CD14-positive monocyte (primary cell): ENCODE data around the gene MIGA2. TPM values are rescaled to one million over a fixed set of nuclear protein-coding genes. Genes with fewer than 3 reads are reported as not detected.

Experiments
- DNase-seq, 3 donors: peaks; one replicate each; pipeline ENCODE4 v3.0.0-alpha.2; 2011 to 2022
- H2AFZ ChIP-seq: 2 replicates; pipeline ENCODE4 v1.6.0; 2012; ENCODE audit warnings: mild to moderate bottlenecking, low read depth, low read length, inconsistent platforms; ENCODE audit not compliant: insufficient read depth, poor library complexity, severe bottlenecking
- H3K27ac ChIP-seq, 2 donors: 1 replicate in 1 of 2; 2 replicates in 1 of 2; pipeline ENCODE4 v1.5.1; 2012 to 2013; ENCODE audit warnings: low read length in 2 of 2, control low read depth in 1 of 2, inconsistent platforms in 1 of 2, low read depth in 1 of 2, mild to moderate bottlenecking in 1 of 2
- H3K27me3 ChIP-seq, 2 donors: one replicate each; pipeline versions ENCODE4 v1.6.0 to v1.6.1; 2011 to 2013; ENCODE audit warnings: low read length in 2 of 2; ENCODE audit not compliant: control insufficient read depth in 2 of 2, insufficient read depth in 2 of 2
- H3K36me3 ChIP-seq, 2 donors: replicated peaks in 1 of 2; 1 replicate in 1 of 2; 2 replicates in 1 of 2; pipeline versions ENCODE4 v1.5.1 to v1.6.1; 2012 to 2013; ENCODE audit warnings: low read length in 2 of 2, control low read depth in 1 of 2, inconsistent platforms in 1 of 2, mild to moderate bottlenecking in 1 of 2; ENCODE audit not compliant: insufficient read depth in 2 of 2, control insufficient read depth in 1 of 2
- H3K4me1 ChIP-seq, 2 donors: 1 replicate in 1 of 2; 2 replicates in 1 of 2; pipeline versions ENCODE4 v1.5.1 to v1.6.1; 2012 to 2013; ENCODE audit warnings: low read length in 2 of 2, control low read depth in 1 of 2, inconsistent platforms in 1 of 2, mild to moderate bottlenecking in 1 of 2, moderate library complexity in 1 of 2; ENCODE audit not compliant: insufficient read depth in 2 of 2, control insufficient read depth in 1 of 2
- H3K4me2 ChIP-seq: replicated peaks from 2 replicates; pipeline ENCODE3; 2012; ENCODE audit warnings: low read length, moderate library complexity, mild to moderate bottlenecking; ENCODE audit not compliant: poor library complexity, severe bottlenecking; ENCODE audit errors: extremely low read depth
- H3K4me3 ChIP-seq, 3 experiments: fragments of 200-600 bp in 1 of 3; sonication (generic) in 1 of 3; replicated peaks in 1 of 3; 1 replicate in 2 of 3; 2 replicates in 1 of 3; pipeline ENCODE4 v1.5.1; 2011 to 2013; ENCODE audit warnings: low read length in 3 of 3, mild to moderate bottlenecking in 3 of 3, control low read depth in 2 of 3, low read depth in 2 of 3, inconsistent platforms in 1 of 3, moderate library complexity in 1 of 3
- H3K79me2 ChIP-seq: 2 replicates; pipeline ENCODE4 v1.6.0; 2012; ENCODE audit warnings: mild to moderate bottlenecking, control low read depth, inconsistent platforms, low read length, moderate library complexity; ENCODE audit not compliant: insufficient read depth
- H3K9ac ChIP-seq: 2 replicates; pipeline ENCODE4 v1.6.0; 2017; ENCODE audit warnings: low read length, mild to moderate bottlenecking; ENCODE audit not compliant: insufficient read depth, poor library complexity, severe bottlenecking
- H3K9me3 ChIP-seq, 2 donors: replicated peaks in 1 of 2; 1 replicate in 1 of 2; 2 replicates in 1 of 2; pipeline versions ENCODE4 v1.5.1 to v1.6.1; 2012 to 2013; ENCODE audit warnings: low read length in 2 of 2, control low read depth in 1 of 2; ENCODE audit not compliant: control insufficient read depth in 1 of 2, insufficient read depth in 1 of 2
- H4K20me1 ChIP-seq: 2 replicates; pipeline ENCODE4 v1.6.0; 2012; ENCODE audit warnings: mild to moderate bottlenecking, low read length, control low read depth, moderate library complexity; ENCODE audit not compliant: insufficient read depth
- H3K27ac Mint-ChIP-seq, 7 donors: one replicate each; pipeline ENCODE4 v1.8.0; 2020; ENCODE audit warnings: mild to moderate bottlenecking in 7 of 7, mixed read lengths in 7 of 7, moderate library complexity in 6 of 7, inconsistent platforms in 2 of 7
- H3K27me3 Mint-ChIP-seq, 3 donors: one replicate each; pipeline ENCODE4 v1.8.0; 2021 to 2022; ENCODE audit warnings: low read depth in 3 of 3, mild to moderate bottlenecking in 3 of 3, mixed read lengths in 3 of 3, moderate library complexity in 3 of 3, inconsistent platforms in 1 of 3
- H3K36me3 Mint-ChIP-seq, 2 donors: one replicate each; pipeline ENCODE4 v1.8.0; 2020; ENCODE audit warnings: mixed read lengths in 2 of 2, inconsistent platforms in 1 of 2, mild to moderate bottlenecking in 1 of 2
- H3K4me1 Mint-ChIP-seq: one replicate; pipeline ENCODE4 v1.8.0; 2020; ENCODE audit warnings: mild to moderate bottlenecking, mixed read lengths
- H3K4me3 Mint-ChIP-seq, 2 donors: one replicate each; pipeline ENCODE4 v1.8.0; 2020; ENCODE audit warnings: mild to moderate bottlenecking in 2 of 2, mixed read lengths in 2 of 2, moderate library complexity in 1 of 2
- H3K9me3 Mint-ChIP-seq, 7 donors: one replicate each; pipeline ENCODE4 v1.8.0; 2020 to 2022; ENCODE audit warnings: mixed read lengths in 7 of 7, mild to moderate bottlenecking in 6 of 7, moderate library complexity in 6 of 7, inconsistent platforms in 2 of 7
- CTCF ChIP-seq: fragments of 200-600 bp; IDR thresholded peaks from one replicate; pipeline ENCODE4 v1.8.0; 2022; ENCODE audit warnings: antibody characterized with exemption, mild to moderate bottlenecking
- WGBS: methylation state at CpG from one replicate; pipeline ENCODE4 v1.1.5; 2013; ENCODE audit warnings: missing lambda C conversion rate; ENCODE audit not compliant: insufficient coverage; 5-methylcytosine and 5-hydroxymethylcytosine counted together
- intact Hi-C, 2 donors: fragments of 100-400 bp; cut with micrococcal nuclease; formaldehyde crosslinking; loops; one replicate each; pipeline versions ENCODE4 v1.15.0 to v1.15.1; 2023
- polyA plus RNA-seq, 3 donors: library from polyadenylated mRNA; depleted of rRNA in 1 of 3; unstranded in 2 of 3; stranded (reverse) in 1 of 3; fragments of 300-500 nt in 2 of 3; fragments of >200 nt in 1 of 3; fragmentation: Illumina TruSeq in 2 of 3; gene quantifications; 1 replicate in 2 of 3; 2 replicates in 1 of 3; pipeline ENCODE4 v1.2.3, GENCODE V29; 2012 to 2021

Gene MIGA2
- polyA plus RNA-seq, 3 donors: 1.9 to 45.4 (median 5.9) TPM

DNA sequence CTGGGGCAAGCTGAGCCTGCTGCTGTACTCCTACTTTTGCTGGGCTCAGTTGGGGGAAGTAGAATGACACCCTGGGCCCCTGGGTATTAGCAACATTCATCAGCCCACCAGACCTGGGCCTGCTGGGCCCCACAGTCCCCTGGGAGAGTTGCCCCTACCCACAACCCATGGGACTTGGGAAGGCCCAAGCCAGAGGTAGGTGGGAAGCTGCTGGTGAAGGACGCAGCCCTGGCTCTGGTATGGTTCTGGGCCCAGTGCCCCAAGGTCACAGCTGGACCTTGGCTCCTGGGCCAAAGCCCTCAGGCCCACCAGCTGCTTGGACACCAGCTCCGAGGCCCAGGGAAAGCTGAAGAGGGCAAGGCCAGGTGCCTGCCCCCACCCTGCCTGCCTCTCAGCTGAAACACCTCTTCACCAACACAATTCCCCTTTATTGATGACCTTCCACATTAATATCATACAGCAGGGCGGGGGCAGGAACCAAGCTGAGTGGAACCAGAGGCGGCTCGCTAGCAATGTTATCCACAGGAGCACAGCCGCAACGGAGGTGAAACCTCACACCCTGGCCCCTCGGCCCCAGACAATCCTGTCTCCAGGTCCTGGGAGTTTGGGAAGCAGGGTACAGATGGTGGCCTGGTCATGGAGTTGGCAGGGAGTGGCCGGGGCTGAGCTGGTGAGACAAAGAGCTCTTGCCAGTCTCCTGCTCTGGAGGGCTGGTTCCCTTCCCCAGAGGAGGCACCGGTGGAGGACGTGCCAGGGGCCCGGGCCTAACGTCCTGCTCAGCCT, 58.2 kb downstream of the MIGA2 start:
- H3K36me3 Mint-ChIP-seq: peaks cover 27 to 47% of the 10 kb centered on the region in 2 donors

GRCh38 chr9:129095170-129095667, 58.8 kb downstream of the MIGA2 start:
- Histone ChIP-seq H4K20me1 (no peaks in the 10 kb centered on the region), H3K9ac (no peak overlapping the region), H3K4me2 (no peak overlapping the region), H3K79me2 (no peaks in the 10 kb centered on the region), H3K27ac (no peak overlapping the region), H2AFZ (no peak overlapping the region), H3K4me3 (no peak overlapping the region), H3K4me1 (no peaks in the 10 kb centered on the region), H3K27me3 (no peaks in the 10 kb centered on the region), H3K36me3 (peaks cover 23 to 45% of the 10 kb centered on the region in 2 donors), H3K9me3 (no peaks in the 10 kb centered on the region)
- H3K4me3 Mint-ChIP-seq: no peak overlapping the region
- 99% methylated on average over 18 of the region's 21 CpGs for WGBS
- H3K27ac Mint-ChIP-seq: no peak overlapping the region
- intact Hi-C loops: no loop called here
- TF ChIP-seq CTCF: no peak
- no peaks in the 10 kb centered on the region for H3K9me3 Mint-ChIP-seq
- peaks cover 21 to 40% of the 10 kb centered on the region in 2 donors for H3K36me3 Mint-ChIP-seq
- DNase-seq: no peak
- H3K27me3 Mint-ChIP-seq: no peaks in the 10 kb centered on the region
- H3K4me1 Mint-ChIP-seq: no peaks in the 10 kb centered on the region

More for the DNA sequence above, 58.2 kb downstream of the MIGA2 start:
- Histone ChIP-seq H3K79me2 (no peaks in the 10 kb centered on the region), H4K20me1 (no peaks in the 10 kb centered on the region), H3K4me2 (no peak overlapping the region), H3K9me3 (no peaks in the 10 kb centered on the region), H3K9ac (no peak overlapping the region), H3K4me1 (no peaks in the 10 kb centered on the region), H3K27ac (no peak overlapping the region), H2AFZ (no peak overlapping the region), H3K36me3 (peaks cover 30 to 48% of the 10 kb centered on the region in 2 donors), H3K27me3 (no peaks in the 10 kb centered on the region), H3K4me3 (no peak overlapping the region)
- H3K27ac Mint-ChIP-seq: peak overlapping the region in 1 of 7 donors; percentile 77
- intact Hi-C loops: no loop called here
- H3K27me3 Mint-ChIP-seq: no peaks in the 10 kb centered on the region
- WGBS: 99% methylated on average over 12 of the region's 13 CpGs
- TF ChIP-seq CTCF: no peak
- H3K9me3 Mint-ChIP-seq: no peaks in the 10 kb centered on the region
- DNase-seq: no peak
- H3K4me1 Mint-ChIP-seq: no peaks in the 10 kb centered on the region
- no peak overlapping the region for H3K4me3 Mint-ChIP-seq
